Ishikawa (cell line): ENCODE results near the gene CRYGA.

Source experiments
- CEBPB ChIP-seq: IDR thresholded peaks from 2 replicates; pipeline ENCODE4 v1.6.1; 2012
- CREB1 ChIP-seq: IDR thresholded peaks from 2 replicates; pipeline ENCODE4 v1.6.1; 2012; ENCODE audit warnings: low read depth
- EGR1 ChIP-seq: IDR thresholded peaks from 2 replicates; pipeline ENCODE4 v1.6.1; 2012
- EP300 ChIP-seq: IDR thresholded peaks from 2 replicates; pipeline ENCODE4 v1.6.1; 2012; ENCODE audit warnings: borderline replicate concordance
- FOXM1 ChIP-seq: IDR thresholded peaks from 2 replicates; pipeline ENCODE4 v1.6.1; 2012; ENCODE audit warnings: low read depth, borderline replicate concordance
- NFIC ChIP-seq: IDR thresholded peaks from 2 replicates; pipeline ENCODE4 v1.6.1; 2012
- RAD21 ChIP-seq: IDR thresholded peaks from 2 replicates; pipeline ENCODE4 v1.6.1; 2012; ENCODE audit warnings: low read depth
- TAF1 ChIP-seq: IDR thresholded peaks from 2 replicates; pipeline ENCODE4 v1.6.1; 2012; ENCODE audit warnings: low read depth, mild to moderate bottlenecking
- TCF12 ChIP-seq: IDR thresholded peaks from 2 replicates; pipeline ENCODE4 v1.6.1; 2012; ENCODE audit warnings: low read depth
- TEAD4 ChIP-seq: IDR thresholded peaks from 2 replicates; pipeline ENCODE4 v1.6.1; 2012
- YY1 ChIP-seq: IDR thresholded peaks from 2 replicates; pipeline ENCODE4 v1.6.1; 2012; ENCODE audit warnings: low read depth
- ZBTB7A ChIP-seq: IDR thresholded peaks from 2 replicates; pipeline ENCODE4 v1.6.1; 2012; ENCODE audit warnings: low read depth
- TF ChIP-seq, protein P1 (sequence below): IDR thresholded peaks from 2 replicates; pipeline ENCODE4 v1.6.1; 2012; ENCODE audit warnings: low read depth, mild to moderate bottlenecking
- TF ChIP-seq, protein P2 (sequence below): IDR thresholded peaks from 2 replicates; pipeline ENCODE4 v1.6.1; 2012
- TF ChIP-seq, protein P3 (sequence below): IDR thresholded peaks from 2 replicates; pipeline ENCODE4 v1.6.1; 2012

CRYGA gene, protein sequence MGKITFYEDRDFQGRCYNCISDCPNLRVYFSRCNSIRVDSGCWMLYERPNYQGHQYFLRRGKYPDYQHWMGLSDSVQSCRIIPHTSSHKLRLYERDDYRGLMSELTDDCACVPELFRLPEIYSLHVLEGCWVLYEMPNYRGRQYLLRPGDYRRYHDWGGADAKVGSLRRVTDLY

DNA sequence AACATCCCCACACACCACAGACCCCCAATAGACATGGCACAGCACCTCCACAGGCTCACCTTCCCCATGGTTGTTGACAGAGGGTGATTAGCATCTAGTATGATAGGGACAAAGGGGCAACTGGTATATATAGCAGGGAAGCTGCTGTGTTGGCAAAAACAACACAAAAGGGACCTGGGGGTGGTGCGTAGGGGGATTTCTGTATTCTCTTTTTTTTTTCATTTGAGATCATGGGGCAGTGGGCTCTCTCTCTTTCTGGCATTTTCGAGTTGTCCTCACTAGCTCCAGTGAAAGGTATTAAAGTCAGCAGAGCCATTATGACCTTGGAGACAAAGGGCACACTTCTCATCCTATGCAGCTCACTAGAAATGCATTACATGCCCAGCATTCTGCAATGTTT, at the start of gene CRYGA:
Gene CRYGA (minus strand): TSS at position 101 of the 400 bp plus-strand sequence. CDS start 33 bp downstream, at position 68.
- TF ChIP-seq FOXM1 (no peak), ZBTB7A (no peak), TEAD4 (no peak), YY1 (no peak), TCF12 (no peak), NFIC (no peak), EP300 (no peak), CEBPB (no peak), TAF1 (no peak), RAD21 (no peak)
- TF ChIP-seq, protein P1, sequence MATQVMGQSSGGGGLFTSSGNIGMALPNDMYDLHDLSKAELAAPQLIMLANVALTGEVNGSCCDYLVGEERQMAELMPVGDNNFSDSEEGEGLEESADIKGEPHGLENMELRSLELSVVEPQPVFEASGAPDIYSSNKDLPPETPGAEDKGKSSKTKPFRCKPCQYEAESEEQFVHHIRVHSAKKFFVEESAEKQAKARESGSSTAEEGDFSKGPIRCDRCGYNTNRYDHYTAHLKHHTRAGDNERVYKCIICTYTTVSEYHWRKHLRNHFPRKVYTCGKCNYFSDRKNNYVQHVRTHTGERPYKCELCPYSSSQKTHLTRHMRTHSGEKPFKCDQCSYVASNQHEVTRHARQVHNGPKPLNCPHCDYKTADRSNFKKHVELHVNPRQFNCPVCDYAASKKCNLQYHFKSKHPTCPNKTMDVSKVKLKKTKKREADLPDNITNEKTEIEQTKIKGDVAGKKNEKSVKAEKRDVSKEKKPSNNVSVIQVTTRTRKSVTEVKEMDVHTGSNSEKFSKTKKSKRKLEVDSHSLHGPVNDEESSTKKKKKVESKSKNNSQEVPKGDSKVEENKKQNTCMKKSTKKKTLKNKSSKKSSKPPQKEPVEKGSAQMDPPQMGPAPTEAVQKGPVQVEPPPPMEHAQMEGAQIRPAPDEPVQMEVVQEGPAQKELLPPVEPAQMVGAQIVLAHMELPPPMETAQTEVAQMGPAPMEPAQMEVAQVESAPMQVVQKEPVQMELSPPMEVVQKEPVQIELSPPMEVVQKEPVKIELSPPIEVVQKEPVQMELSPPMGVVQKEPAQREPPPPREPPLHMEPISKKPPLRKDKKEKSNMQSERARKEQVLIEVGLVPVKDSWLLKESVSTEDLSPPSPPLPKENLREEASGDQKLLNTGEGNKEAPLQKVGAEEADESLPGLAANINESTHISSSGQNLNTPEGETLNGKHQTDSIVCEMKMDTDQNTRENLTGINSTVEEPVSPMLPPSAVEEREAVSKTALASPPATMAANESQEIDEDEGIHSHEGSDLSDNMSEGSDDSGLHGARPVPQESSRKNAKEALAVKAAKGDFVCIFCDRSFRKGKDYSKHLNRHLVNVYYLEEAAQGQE: no peak
- TF ChIP-seq, protein P2, sequence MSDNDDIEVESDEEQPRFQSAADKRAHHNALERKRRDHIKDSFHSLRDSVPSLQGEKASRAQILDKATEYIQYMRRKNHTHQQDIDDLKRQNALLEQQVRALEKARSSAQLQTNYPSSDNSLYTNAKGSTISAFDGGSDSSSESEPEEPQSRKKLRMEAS: no peak
- TF ChIP-seq, protein P3, sequence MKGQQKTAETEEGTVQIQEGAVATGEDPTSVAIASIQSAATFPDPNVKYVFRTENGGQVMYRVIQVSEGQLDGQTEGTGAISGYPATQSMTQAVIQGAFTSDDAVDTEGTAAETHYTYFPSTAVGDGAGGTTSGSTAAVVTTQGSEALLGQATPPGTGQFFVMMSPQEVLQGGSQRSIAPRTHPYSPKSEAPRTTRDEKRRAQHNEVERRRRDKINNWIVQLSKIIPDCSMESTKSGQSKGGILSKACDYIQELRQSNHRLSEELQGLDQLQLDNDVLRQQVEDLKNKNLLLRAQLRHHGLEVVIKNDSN: no peak

DNA sequence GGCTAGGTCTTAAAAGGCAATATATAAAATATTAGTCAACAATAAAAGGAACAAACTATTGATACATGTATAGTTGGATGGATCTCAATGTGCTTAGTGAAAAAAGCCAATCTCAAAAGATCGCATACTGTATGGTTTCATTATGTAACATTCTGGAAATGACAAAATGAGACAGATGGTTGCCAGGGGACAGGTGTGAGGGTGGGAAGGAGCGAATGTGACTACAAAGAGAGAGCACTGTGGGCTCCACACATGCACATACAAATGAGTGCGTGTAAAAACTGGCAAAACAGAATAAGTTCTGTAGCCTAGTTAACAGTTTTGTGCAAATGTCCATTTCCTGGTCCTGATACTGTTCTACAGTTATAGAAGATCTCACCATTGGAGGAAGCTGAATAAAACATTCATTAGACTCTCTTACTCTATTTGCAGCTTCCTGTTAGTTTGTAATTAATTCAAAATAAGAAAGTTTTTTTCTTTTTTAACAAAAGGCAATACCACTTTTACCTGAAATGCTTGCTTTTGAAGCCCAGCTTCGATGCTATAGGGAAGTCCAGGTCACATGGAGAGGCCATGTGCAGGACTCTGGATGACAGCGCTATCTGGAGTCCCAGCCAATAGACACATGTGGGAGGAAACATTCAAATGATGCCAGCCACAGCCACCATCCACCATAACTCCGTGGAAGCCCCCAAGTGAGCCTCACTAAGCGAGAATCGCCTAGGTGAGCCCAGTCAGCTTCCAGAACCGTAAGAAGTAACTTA, 47.5 kb upstream of the CRYGA start:
- TF ChIP-seq, protein P1: no peak
- TF ChIP-seq TAF1: no peak
- TF ChIP-seq, protein P2: no peak
- no peak for TF ChIP-seq FOXM1
- no peak for TF ChIP-seq YY1
- no peak for TF ChIP-seq TEAD4
- TF ChIP-seq CEBPB: no peak
- no peak for TF ChIP-seq CREB1
- TF ChIP-seq RAD21: no peak
- TF ChIP-seq EP300: no peak
- TF ChIP-seq, protein P3: no peak
- no peak for TF ChIP-seq ZBTB7A
- TF ChIP-seq NFIC: no peak
- no peak for TF ChIP-seq EGR1
- no peak for TF ChIP-seq TCF12

DNA sequence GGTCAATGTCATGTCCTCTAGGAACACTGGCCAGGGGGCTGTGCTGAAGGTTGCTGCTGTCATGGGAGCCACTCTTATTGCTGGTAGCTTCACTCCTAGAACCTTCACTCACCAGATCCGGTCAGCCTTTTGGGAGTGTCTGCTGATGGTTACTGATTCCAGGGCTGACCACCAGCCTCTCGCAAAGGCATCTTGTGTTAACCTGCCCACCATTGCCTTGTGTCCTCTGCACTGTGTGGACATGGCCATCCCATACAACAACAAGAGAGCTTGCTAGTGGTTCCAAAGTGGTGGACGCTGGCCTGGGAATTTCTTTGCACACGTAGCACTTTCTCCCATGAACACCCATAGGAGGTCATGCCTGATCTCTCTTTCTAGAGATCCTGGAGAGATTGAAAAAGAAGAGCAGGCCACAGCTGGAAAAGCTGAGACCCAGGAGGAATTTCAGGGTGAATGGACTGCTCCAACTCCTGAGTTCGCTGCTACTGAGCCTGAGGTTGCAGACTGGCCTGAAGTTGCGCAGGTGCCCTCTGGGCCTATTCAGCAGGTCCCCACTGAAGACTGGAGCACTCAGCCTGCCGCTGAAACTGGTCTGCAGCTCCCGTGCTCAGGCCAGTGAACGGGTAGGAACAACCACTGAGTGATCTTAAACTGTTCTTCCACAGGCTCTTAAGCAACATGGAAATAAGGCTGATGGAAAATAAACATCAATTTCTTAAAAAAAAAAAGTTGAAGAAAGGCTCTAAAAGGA, 45.1 kb upstream of the CRYGA start:
- TF ChIP-seq, protein P1: no peak
- TF ChIP-seq, protein P3: no peak
- no peak for TF ChIP-seq CEBPB
- TF ChIP-seq TEAD4: no peak
- no peak for TF ChIP-seq TCF12
- no peak for TF ChIP-seq YY1
- no peak for TF ChIP-seq TAF1
- no peak for TF ChIP-seq FOXM1
- TF ChIP-seq, protein P2: no peak
- TF ChIP-seq EGR1: no peak
- TF ChIP-seq NFIC: no peak
- TF ChIP-seq RAD21: no peak
- no peak for TF ChIP-seq EP300
- TF ChIP-seq ZBTB7A: no peak
- no peak for TF ChIP-seq CREB1
